H54 (cell line): ENCODE results near the gene PTGDS.

Source experiments
- DNase-seq: peaks from one replicate; pipeline ENCODE4 v3.0.0; 2011; ENCODE audit warnings: low spot score, mixed read lengths; ENCODE audit not compliant: insufficient read length
- FAIRE-seq: peaks from 3 replicates; lab custom pipeline; 2011; peaks lifted over from hg19 to GRCh38; lab: Jason Lieb, UNC
- POLR2A ChIP-seq: IDR thresholded peaks from 2 replicates; pipeline ENCODE4 v1.6.1; 2011; ENCODE audit warnings: low read depth, mild to moderate bottlenecking, low read length

Gene PTGDS

GRCh38 chr9:137012694-137013570 is 35.6 kb downstream of the PTGDS start:
- DNase-seq (no peak), FAIRE-seq (no peak)
- no peak for TF ChIP-seq POLR2A

GRCh38 chr9:137013571-137013940 is 36.3 kb downstream of the PTGDS start:
- FAIRE-seq (no peak), DNase-seq (no peak)
- TF ChIP-seq POLR2A = no peak

GRCh38 chr9:137014166-137014565 is 36.9 kb downstream of the PTGDS start:
- TF ChIP-seq POLR2A = no peak
- DNase-seq = no peak
- no peak for FAIRE-seq

- FAIRE-seq (no peak), DNase-seq (no peak)
- no peak for TF ChIP-seq POLR2A
These were observed 37.7 kb downstream of the PTGDS start for GRCh38 chr9:137014776-137015539.

GRCh38 chr9:137015540-137015930 is 38.2 kb downstream of the PTGDS start:
- FAIRE-seq (no peak), DNase-seq (no peak)
- TF ChIP-seq POLR2A = no peak

- FAIRE-seq = no peak
- no peak for TF ChIP-seq POLR2A
- DNase-seq = no peak
These were observed 38.7 kb downstream of the PTGDS start for GRCh38 chr9:137015976-137016375.

- DNase-seq = no peak
- FAIRE-seq = no peak
- TF ChIP-seq POLR2A = no peak
These were observed 39.1 kb downstream of the PTGDS start for GRCh38 chr9:137016436-137016835.

GRCh38 chr9:137017071-137017470 is 39.8 kb downstream of the PTGDS start:
- no peak for FAIRE-seq
- DNase-seq = no peak
- TF ChIP-seq POLR2A = no peak

- no peak for TF ChIP-seq POLR2A
- FAIRE-seq (no peak), DNase-seq (no peak)
These were observed 40.6 kb downstream of the PTGDS start for GRCh38 chr9:137017791-137018497.

GRCh38 chr9:137018761-137019559 is 41.7 kb downstream of the PTGDS start:
- TF ChIP-seq POLR2A = no peak
- DNase-seq (no peak), FAIRE-seq (no peak)

- no peak for DNase-seq
- no peak for FAIRE-seq
- no peak for TF ChIP-seq POLR2A
These were observed 42.8 kb downstream of the PTGDS start for GRCh38 chr9:137019891-137020683.

GRCh38 chr9:137020771-137021567 is 43.7 kb downstream of the PTGDS start:
- FAIRE-seq (no peak), DNase-seq (no peak)
- no peak for TF ChIP-seq POLR2A
